Keratinocyte (primary cell): ENCODE measurements around the gene MMP11. TPM values are rescaled to one million over a fixed set of nuclear protein-coding genes. Genes with fewer than 3 reads are reported as not detected.

ENCODE experiments used
- DNase-seq: peaks from one replicate; pipeline ENCODE4 v3.0.0-alpha.2; 2011; ENCODE audit warnings: low read depth, missing footprints, low spot score
- FAIRE-seq: peaks from 2 replicates; lab custom pipeline; 2011; peaks lifted over from hg19 to GRCh38; lab: Jason Lieb, UNC
- H2AFZ ChIP-seq: 2 replicates; pipeline ENCODE4 v1.6.0; 2012; ENCODE audit warnings: low read length, control low read depth, inconsistent platforms; ENCODE audit not compliant: control insufficient read depth
- H3K27ac ChIP-seq: 2 replicates; pipeline ENCODE4 v1.5.1; 2011; ENCODE audit warnings: low read length; ENCODE audit not compliant: control insufficient read depth, insufficient read depth
- H3K27me3 ChIP-seq: 3 replicates; pipeline ENCODE4 v1.6.0; 2011; ENCODE audit warnings: low read length; ENCODE audit not compliant: control insufficient read depth, insufficient read depth; ENCODE audit errors: extremely low read depth
- H3K36me3 ChIP-seq, 2 experiments: 2 replicates in 1 of 2; 3 replicates in 1 of 2; pipeline ENCODE4 v1.5.1; 2011; ENCODE audit warnings: low read length in 2 of 2, mild to moderate bottlenecking in 1 of 2; ENCODE audit not compliant: control insufficient read depth in 2 of 2, insufficient read depth in 2 of 2; ENCODE audit errors: extremely low read depth in 1 of 2
- H3K4me1 ChIP-seq: 3 replicates; pipeline ENCODE4 v1.5.1; 2011; ENCODE audit warnings: low read length; ENCODE audit not compliant: control insufficient read depth, insufficient read depth; ENCODE audit errors: extremely low read depth
- H3K4me2 ChIP-seq: 3 replicates; pipeline ENCODE4 v1.6.0; 2011; ENCODE audit warnings: low read depth, low read length; ENCODE audit not compliant: control insufficient read depth, insufficient read depth; ENCODE audit errors: extremely low read depth
- H3K4me3 ChIP-seq, 3 experiments: fragments of 200-600 bp in 1 of 3; sonication (generic) in 1 of 3; 2 replicates in 2 of 3; 3 replicates in 1 of 3; pipeline ENCODE4 v1.5.1; 2011 to 2016; ENCODE audit warnings: low read length in 3 of 3, mild to moderate bottlenecking in 3 of 3, control low read depth in 2 of 3, inconsistent platforms in 1 of 3, low read depth in 1 of 3, mixed read lengths in 1 of 3, mixed run types in 1 of 3, moderate library complexity in 1 of 3; ENCODE audit not compliant: control insufficient read depth in 2 of 3, insufficient read depth in 2 of 3; ENCODE audit errors: extremely low read depth in 1 of 3
- H3K79me2 ChIP-seq: 2 replicates; pipeline ENCODE4 v1.6.0; 2012; ENCODE audit warnings: low read length; ENCODE audit not compliant: control insufficient read depth, insufficient read depth
- H3K9ac ChIP-seq: 3 replicates; pipeline ENCODE4 v1.6.0; 2011; ENCODE audit warnings: low read length; ENCODE audit not compliant: control insufficient read depth, insufficient read depth; ENCODE audit errors: extremely low read depth
- H3K9me1 ChIP-seq: 3 replicates; pipeline ENCODE4 v1.6.0; 2011; ENCODE audit warnings: low read length; ENCODE audit not compliant: control insufficient read depth, insufficient read depth; ENCODE audit errors: extremely low read depth
- H3K9me3 ChIP-seq: 2 replicates; pipeline ENCODE4 v1.5.1; 2012; ENCODE audit warnings: low read depth, low read length; ENCODE audit not compliant: control insufficient read depth
- H4K20me1 ChIP-seq: 3 replicates; pipeline ENCODE4 v1.6.0; 2011; ENCODE audit warnings: low read length; ENCODE audit not compliant: control insufficient read depth, insufficient read depth; ENCODE audit errors: extremely low read depth
- EZH2 ChIP-seq: IDR thresholded peaks from one replicate; pipeline ENCODE4 v1.6.1; 2012; ENCODE audit warnings: inconsistent platforms, mild to moderate bottlenecking, low read length, moderate library complexity
- dilution Hi-C: fragments of 300-500 bp; cut with MboI; formaldehyde crosslinking; loops from one replicate; pipeline ENCODE4 v1.7.0; 2020; ENCODE audit warnings: low sequenced_read_pairs; ENCODE audit not compliant: extremely low pct_ligation_motif_present
- polyA plus RNA-seq, 5 experiments: library from polyadenylated mRNA; depleted of rRNA in 3 of 5; stranded (reverse) in 3 of 5; stranded (forward) in 1 of 5; unstranded in 1 of 5; fragments of >200 nt; gene quantifications; 1 replicate in 1 of 5; 2 replicates in 3 of 5; 3 replicates in 1 of 5; pipeline versions ENCODE4 v1.2.1 to v1.2.3, GENCODE V29; 2011 to 2012; ENCODE audit warnings: missing spikeins in 2 of 5, low read depth in 1 of 5, low replicate concordance in 1 of 5
- TF ChIP-seq, protein P1 (sequence below), 3 experiments: IDR thresholded peaks in 1 of 3; conservative IDR thresholded peaks in 1 of 3; optimal IDR thresholded peaks in 1 of 3; 2 replicates in 2 of 3; 3 replicates in 1 of 3; pipeline versions ENCODE3 to v1.5.1; 2011; ENCODE audit warnings: low read length in 3 of 3, mild to moderate bottlenecking in 3 of 3, moderate library complexity in 2 of 3, control low read depth in 1 of 3, inconsistent platforms in 1 of 3; ENCODE audit not compliant: insufficient read depth in 2 of 3; ENCODE audit errors: extremely low read depth in 1 of 3

The MMP11 gene
- polyA plus RNA-seq, 1 donor (not counting 4 experiments of a cell fraction or from before 2014, with no cell fraction given), result 0.13 TPM

DNA sequence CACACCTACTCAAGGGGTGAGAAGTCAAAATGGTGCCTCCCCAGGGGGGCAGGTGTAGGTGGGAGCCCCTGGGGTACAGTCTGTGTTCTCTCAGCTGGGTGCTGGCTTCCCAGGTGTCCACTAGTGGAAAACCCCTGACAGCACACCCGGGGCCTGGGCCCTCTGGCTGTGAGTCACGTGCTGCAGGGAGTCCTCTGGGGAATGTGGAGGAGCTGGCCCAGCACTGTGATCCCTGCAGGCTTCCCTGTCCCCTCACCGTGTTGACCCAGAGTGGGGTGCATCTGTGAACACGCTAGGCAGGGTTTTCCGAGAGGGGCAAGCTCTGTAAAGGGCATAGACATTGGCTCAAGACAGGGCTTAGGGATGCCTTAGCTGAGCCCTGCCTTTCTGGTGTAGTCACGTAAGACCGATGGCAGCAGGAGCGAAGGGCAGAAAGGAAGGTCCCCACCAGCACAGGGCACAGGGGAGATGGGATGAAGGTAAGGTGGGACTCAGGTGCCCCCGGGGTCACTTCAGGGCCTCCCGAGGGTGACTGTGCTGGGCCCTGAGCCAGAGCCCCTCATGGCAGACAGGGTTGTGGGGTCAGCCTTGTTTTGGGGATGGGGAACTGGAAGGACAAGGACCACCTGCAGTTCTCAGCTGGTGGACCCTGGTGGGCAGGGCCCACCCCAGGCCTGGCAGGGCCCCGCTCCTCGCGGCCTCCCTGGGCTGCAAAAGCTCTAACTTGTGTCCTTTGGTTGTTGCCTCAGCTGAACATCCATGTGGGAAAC, 52.0 kb downstream of the MMP11 start:
- H3K36me3 ChIP-seq, result peaks cover 44 to 48% of the 10 kb centered on the region in 2 experiments

DNA sequence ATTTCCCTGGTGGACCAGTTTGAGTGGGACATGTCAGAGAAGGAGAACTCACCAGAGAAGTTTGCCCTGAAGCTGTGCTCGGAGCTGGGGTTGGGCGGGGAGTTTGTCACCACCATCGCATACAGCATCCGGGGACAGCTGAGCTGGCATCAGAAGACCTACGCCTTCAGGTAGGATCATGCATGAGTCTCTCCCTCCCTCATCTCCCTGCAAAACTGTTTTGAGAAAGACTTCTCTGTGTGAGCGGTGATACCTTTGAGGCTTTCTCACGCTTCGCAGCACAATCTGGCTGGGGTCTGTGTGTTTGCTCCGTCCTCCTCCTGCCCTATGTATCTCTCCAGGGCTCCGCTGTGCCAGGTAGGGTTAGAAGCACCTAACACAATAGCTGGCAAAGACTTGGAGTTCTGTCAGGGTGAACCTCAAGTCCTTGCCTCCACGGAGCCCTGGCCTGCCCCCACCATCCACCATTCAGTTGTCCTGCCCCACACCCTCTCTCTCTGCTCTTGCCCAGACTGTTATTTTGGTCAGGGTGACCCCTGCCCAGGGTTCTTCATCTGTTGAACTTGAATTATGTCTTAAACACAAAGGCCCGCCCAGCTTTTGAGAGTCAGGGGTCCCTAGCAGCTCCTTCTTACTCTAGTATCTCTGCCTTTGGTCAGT, 52.7 kb downstream of the MMP11 start:
- Histone ChIP-seq H3K9me1 (peaks cover 2% of the 10 kb centered on the region), H3K79me2 (no peaks in the 10 kb centered on the region), H3K36me3 (peaks cover 44 to 48% of the 10 kb centered on the region in 2 experiments), H2AFZ (no peak overlapping the region), H3K4me3 (no peak overlapping the region), H3K4me2 (no peak overlapping the region), H3K9me3 (no peaks in the 10 kb centered on the region), H3K4me1 (peaks cover 13% of the 10 kb centered on the region), H3K27ac (no peak overlapping the region), H3K9ac (no peak overlapping the region), H3K27me3 (no peaks in the 10 kb centered on the region), H4K20me1 (no peaks in the 10 kb centered on the region)
- dilution Hi-C loops, result no loop called here
- FAIRE-seq, result no peak
- DNase-seq, result no peak
- TF ChIP-seq, protein P1, sequence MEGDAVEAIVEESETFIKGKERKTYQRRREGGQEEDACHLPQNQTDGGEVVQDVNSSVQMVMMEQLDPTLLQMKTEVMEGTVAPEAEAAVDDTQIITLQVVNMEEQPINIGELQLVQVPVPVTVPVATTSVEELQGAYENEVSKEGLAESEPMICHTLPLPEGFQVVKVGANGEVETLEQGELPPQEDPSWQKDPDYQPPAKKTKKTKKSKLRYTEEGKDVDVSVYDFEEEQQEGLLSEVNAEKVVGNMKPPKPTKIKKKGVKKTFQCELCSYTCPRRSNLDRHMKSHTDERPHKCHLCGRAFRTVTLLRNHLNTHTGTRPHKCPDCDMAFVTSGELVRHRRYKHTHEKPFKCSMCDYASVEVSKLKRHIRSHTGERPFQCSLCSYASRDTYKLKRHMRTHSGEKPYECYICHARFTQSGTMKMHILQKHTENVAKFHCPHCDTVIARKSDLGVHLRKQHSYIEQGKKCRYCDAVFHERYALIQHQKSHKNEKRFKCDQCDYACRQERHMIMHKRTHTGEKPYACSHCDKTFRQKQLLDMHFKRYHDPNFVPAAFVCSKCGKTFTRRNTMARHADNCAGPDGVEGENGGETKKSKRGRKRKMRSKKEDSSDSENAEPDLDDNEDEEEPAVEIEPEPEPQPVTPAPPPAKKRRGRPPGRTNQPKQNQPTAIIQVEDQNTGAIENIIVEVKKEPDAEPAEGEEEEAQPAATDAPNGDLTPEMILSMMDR (optimal IDR thresholded peaks at IDR 0.05 in 1 of 3, IDR thresholded peaks at IDR 0.05 in 1 of 3, conservative IDR thresholded peaks at IDR 0.05 in 1 of 3; ENCODE audit: extremely low read depth in 1 of 3, insufficient read depth in 2 of 3, low read length in 3 of 3), result no peak
- TF ChIP-seq EZH2, result no peak

More for the DNA sequence above, 52.0 kb downstream of the MMP11 start:
- dilution Hi-C loops, result no loop called here
- H3K9ac ChIP-seq, result no peak overlapping the region
- no peak for TF ChIP-seq EZH2
- TF ChIP-seq, protein P1 (optimal IDR thresholded peaks at IDR 0.05 in 1 of 3, IDR thresholded peaks at IDR 0.05 in 1 of 3, conservative IDR thresholded peaks at IDR 0.05 in 1 of 3; ENCODE audit: extremely low read depth in 1 of 3, insufficient read depth in 2 of 3, low read length in 3 of 3), result no peak
- no peaks in the 10 kb centered on the region for H4K20me1 ChIP-seq
- H3K4me2 ChIP-seq, result no peak overlapping the region
- peaks cover 2% of the 10 kb centered on the region for H3K9me1 ChIP-seq
- FAIRE-seq (no peak), DNase-seq (no peak)
- no peaks in the 10 kb centered on the region for H3K79me2 ChIP-seq
- peaks cover 13% of the 10 kb centered on the region for H3K4me1 ChIP-seq
- H2AFZ ChIP-seq, result no peak overlapping the region
- H3K4me3 ChIP-seq, result no peak overlapping the region
- no peak overlapping the region for H3K27ac ChIP-seq
- H3K9me3 ChIP-seq, result no peaks in the 10 kb centered on the region
- no peaks in the 10 kb centered on the region for H3K27me3 ChIP-seq
